Uterus (tissue), 2 donors: ENCODE data around the gene C1orf198.

ENCODE experiments used
- CTCF ChIP-seq, 4 experiments: fragments of 200-600 bp in 2 of 4; fragments of 450-650 bp in 2 of 4; sonication (generic) in 2 of 4; IDR thresholded peaks; one replicate each; pipeline ENCODE4 v1.5.1; 2016 to 2019; ENCODE audit warnings: antibody characterized with exemption in 4 of 4, mild to moderate bottlenecking in 2 of 4, moderate library complexity in 1 of 4
- POLR2A ChIP-seq, 2 donors: fragments of 450-650 bp; IDR thresholded peaks; one replicate each; pipeline ENCODE4 v1.6.1; 2016; ENCODE audit warnings: antibody characterized with exemption in 2 of 2, mild to moderate bottlenecking in 1 of 2, moderate library complexity in 1 of 2

- no peak for TF ChIP-seq CTCF (IDR thresholded peaks at IDR 0.05)
- TF ChIP-seq POLR2A (IDR thresholded peaks at IDR 0.05): no peak
These were observed 35.8 kb downstream of the C1orf198 start for GRCh38 chr1:230832476-230832875.
